OCI-LY1 (cell line): ENCODE data around the gene THTPA.
"Not testable (repeated sequence)": the region's sequence is repeated elsewhere in the genome, so short reads cannot be mapped to it uniquely, and the experiment has no call there.

Experiments
- H2AFZ ChIP-seq: fragments of 200-600 bp; sonication (generic), shearing (Covaris generic); 2 replicates; pipeline ENCODE4 v1.6.0; 2014; ENCODE audit warnings: antibody characterized with exemption, mild to moderate bottlenecking, low read length
- H3F3A ChIP-seq: fragments of 200-600 bp; sonication (generic), shearing (Covaris generic); 2 replicates; pipeline ENCODE4 v1.6.0; 2014; ENCODE audit warnings: mild to moderate bottlenecking, antibody characterized with exemption, low read length, moderate library complexity; ENCODE audit not compliant: insufficient read depth
- H3K27ac ChIP-seq: fragments of 200-600 bp; sonication (generic); 2 replicates; pipeline ENCODE4 v1.5.1; 2014; ENCODE audit warnings: low read length, mixed run types, mild to moderate bottlenecking, low read depth; ENCODE audit not compliant: poor library complexity, severe bottlenecking
- H3K27me3 ChIP-seq: fragments of 200-600 bp; sonication (generic); 2 replicates; pipeline ENCODE4 v1.6.0; 2014; ENCODE audit warnings: antibody characterized with exemption, mild to moderate bottlenecking, low read length, moderate library complexity; ENCODE audit not compliant: insufficient read depth
- H3K36me3 ChIP-seq: fragments of 200-600 bp; sonication (generic); 2 replicates; pipeline ENCODE4 v1.6.1; 2014; ENCODE audit warnings: mild to moderate bottlenecking, antibody characterized with exemption, low read length, moderate library complexity, mixed read lengths; ENCODE audit not compliant: insufficient read depth
- H3K4me1 ChIP-seq: fragments of 200-600 bp; sonication (generic); 2 replicates; pipeline ENCODE4 v1.5.1; 2014; ENCODE audit warnings: mild to moderate bottlenecking, low read length, moderate library complexity; ENCODE audit not compliant: insufficient read depth, severe bottlenecking
- H3K4me2 ChIP-seq: fragments of 200-600 bp; sonication (generic), shearing (Covaris generic); 2 replicates; pipeline ENCODE4 v1.6.1; 2014; ENCODE audit warnings: low read length
- H3K4me3 ChIP-seq: fragments of 200-600 bp; sonication (generic); 2 replicates; pipeline ENCODE4 v1.5.1; 2014; ENCODE audit warnings: low read length, low read depth, mild to moderate bottlenecking, mixed read lengths; ENCODE audit not compliant: poor library complexity, severe bottlenecking
- H3K79me2 ChIP-seq: fragments of 200-600 bp; shearing (Covaris generic); 2 replicates; pipeline ENCODE4 v1.6.1; 2016; ENCODE audit warnings: mixed run types, low read length, mixed read lengths; ENCODE audit not compliant: insufficient read depth
- H3K9ac ChIP-seq: fragments of 200-600 bp; sonication (generic), shearing (Covaris generic); 2 replicates; pipeline ENCODE4 v1.6.1; 2014; ENCODE audit warnings: mild to moderate bottlenecking, low read length, mixed read lengths
- H3K9me2 ChIP-seq: fragments of 200-600 bp; sonication (generic), shearing (Covaris generic); 2 replicates; pipeline ENCODE4 v1.6.1; 2014; ENCODE audit warnings: low read depth, mild to moderate bottlenecking, low read length, mixed read lengths
- H3K9me3 ChIP-seq: fragments of 200-600 bp; shearing (Covaris generic); 2 replicates; pipeline ENCODE4 v1.6.1; 2014; ENCODE audit warnings: low read length, mixed read lengths
- H4K20me1 ChIP-seq: fragments of 200-600 bp; sonication (generic), shearing (Covaris generic); 2 replicates; pipeline ENCODE4 v1.6.0; 2016; ENCODE audit warnings: mild to moderate bottlenecking, low read length; ENCODE audit not compliant: insufficient read depth
- EZH2 ChIP-seq: fragments of 200-600 bp; sonication (generic), shearing (Covaris generic); IDR thresholded peaks from 2 replicates; pipeline ENCODE4 v1.8.0; 2017; ENCODE audit warnings: borderline replicate concordance, mixed run types, mild to moderate bottlenecking, antibody characterized with exemption, low read length, moderate library complexity, mixed read lengths
- TF ChIP-seq, protein P1 (sequence below): fragments of 200-600 bp; sonication (generic), shearing (Covaris generic); IDR thresholded peaks from 2 replicates; pipeline ENCODE4 v1.5.1; 2017; ENCODE audit warnings: mild to moderate bottlenecking, antibody characterized with exemption, low read length, moderate library complexity, mixed read lengths

The THTPA gene

DNA sequence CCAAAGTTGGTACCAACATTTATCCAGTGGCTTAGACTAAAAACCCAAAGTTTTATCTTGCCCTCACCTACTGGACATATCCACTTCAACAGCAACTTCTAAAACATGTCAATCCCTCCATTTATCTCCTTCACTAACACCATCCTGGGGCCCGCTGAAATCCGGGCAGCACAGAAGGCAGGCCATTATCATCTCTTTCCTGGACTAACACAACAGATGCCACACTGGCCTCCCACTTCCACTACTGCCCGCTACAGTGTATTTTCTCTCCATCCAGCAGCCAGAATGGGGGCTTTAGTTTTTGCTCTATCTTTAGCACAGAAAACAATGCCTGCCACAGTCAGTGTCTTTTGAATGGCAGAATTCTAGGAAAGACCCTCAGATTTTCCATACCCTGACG, 20.1 kb upstream of the THTPA start:
- TF ChIP-seq, protein P1, sequence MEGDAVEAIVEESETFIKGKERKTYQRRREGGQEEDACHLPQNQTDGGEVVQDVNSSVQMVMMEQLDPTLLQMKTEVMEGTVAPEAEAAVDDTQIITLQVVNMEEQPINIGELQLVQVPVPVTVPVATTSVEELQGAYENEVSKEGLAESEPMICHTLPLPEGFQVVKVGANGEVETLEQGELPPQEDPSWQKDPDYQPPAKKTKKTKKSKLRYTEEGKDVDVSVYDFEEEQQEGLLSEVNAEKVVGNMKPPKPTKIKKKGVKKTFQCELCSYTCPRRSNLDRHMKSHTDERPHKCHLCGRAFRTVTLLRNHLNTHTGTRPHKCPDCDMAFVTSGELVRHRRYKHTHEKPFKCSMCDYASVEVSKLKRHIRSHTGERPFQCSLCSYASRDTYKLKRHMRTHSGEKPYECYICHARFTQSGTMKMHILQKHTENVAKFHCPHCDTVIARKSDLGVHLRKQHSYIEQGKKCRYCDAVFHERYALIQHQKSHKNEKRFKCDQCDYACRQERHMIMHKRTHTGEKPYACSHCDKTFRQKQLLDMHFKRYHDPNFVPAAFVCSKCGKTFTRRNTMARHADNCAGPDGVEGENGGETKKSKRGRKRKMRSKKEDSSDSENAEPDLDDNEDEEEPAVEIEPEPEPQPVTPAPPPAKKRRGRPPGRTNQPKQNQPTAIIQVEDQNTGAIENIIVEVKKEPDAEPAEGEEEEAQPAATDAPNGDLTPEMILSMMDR, result no peak
- no peak for TF ChIP-seq EZH2
- Histone ChIP-seq H4K20me1 (no peaks in the 10 kb centered on the region), H3K27me3 (no peaks in the 10 kb centered on the region), H3K27ac (no peak overlapping the region), H2AFZ (no peak overlapping the region), H3K4me1 (no peaks in the 10 kb centered on the region), H3K36me3 (no peaks in the 10 kb centered on the region), H3K9me3 (no peaks in the 10 kb centered on the region), H3F3A (no peaks in the 10 kb centered on the region), H3K9me2 (no peaks in the 10 kb centered on the region), H3K79me2 (no peaks in the 10 kb centered on the region), H3K4me2 (no peak overlapping the region), H3K4me3 (no peak overlapping the region), H3K9ac (no peak overlapping the region)

GRCh38 chr14:23536494-23536893, 19.6 kb upstream of the THTPA start:
- H3K4me1 ChIP-seq, result no peaks in the 10 kb centered on the region
- no peaks in the 10 kb centered on the region for H4K20me1 ChIP-seq
- no peaks in the 10 kb centered on the region for H3K79me2 ChIP-seq
- no peaks in the 10 kb centered on the region for H3K27me3 ChIP-seq
- H3K4me2 ChIP-seq, result no peak overlapping the region
- H3K36me3 ChIP-seq, result no peaks in the 10 kb centered on the region
- no peak for TF ChIP-seq EZH2
- TF ChIP-seq, protein P1, result no peak
- no peak overlapping the region for H2AFZ ChIP-seq
- no peak overlapping the region for H3K9ac ChIP-seq
- no peaks in the 10 kb centered on the region for H3F3A ChIP-seq
- H3K9me3 ChIP-seq, result no peaks in the 10 kb centered on the region
- no peaks in the 10 kb centered on the region for H3K9me2 ChIP-seq
- H3K27ac ChIP-seq, result no peak overlapping the region
- H3K4me3 ChIP-seq, result no peak overlapping the region

DNA sequence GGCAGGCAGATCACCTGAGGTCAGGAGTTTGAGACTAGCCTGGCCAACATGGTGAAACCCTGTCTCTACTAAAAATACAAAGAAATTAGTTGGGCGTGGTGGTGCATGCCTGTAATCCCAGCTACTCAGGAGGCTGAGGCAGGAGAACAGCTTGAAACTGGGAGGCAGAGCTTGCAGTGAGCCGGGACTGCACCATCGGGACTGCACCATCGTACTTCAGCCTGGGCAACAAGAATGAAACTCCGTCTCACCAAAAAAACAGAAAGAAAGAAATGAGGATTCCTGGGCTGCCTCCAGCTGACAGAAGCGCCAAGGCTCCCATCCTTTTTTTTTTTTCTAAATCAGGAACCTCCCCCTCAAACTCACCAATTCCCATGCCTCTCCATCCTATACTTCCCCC, 19.2 kb upstream of the THTPA start:
- not testable (repeated sequence) for H3K4me2 ChIP-seq, H4K20me1 ChIP-seq, H3K27ac ChIP-seq, H3K79me2 ChIP-seq, H2AFZ ChIP-seq, H3K27me3 ChIP-seq, H3K4me3 ChIP-seq, H3K9ac ChIP-seq, H3K36me3 ChIP-seq, H3K4me1 ChIP-seq, H3K9me3 ChIP-seq, H3K9me2 ChIP-seq, H3F3A ChIP-seq

DNA sequence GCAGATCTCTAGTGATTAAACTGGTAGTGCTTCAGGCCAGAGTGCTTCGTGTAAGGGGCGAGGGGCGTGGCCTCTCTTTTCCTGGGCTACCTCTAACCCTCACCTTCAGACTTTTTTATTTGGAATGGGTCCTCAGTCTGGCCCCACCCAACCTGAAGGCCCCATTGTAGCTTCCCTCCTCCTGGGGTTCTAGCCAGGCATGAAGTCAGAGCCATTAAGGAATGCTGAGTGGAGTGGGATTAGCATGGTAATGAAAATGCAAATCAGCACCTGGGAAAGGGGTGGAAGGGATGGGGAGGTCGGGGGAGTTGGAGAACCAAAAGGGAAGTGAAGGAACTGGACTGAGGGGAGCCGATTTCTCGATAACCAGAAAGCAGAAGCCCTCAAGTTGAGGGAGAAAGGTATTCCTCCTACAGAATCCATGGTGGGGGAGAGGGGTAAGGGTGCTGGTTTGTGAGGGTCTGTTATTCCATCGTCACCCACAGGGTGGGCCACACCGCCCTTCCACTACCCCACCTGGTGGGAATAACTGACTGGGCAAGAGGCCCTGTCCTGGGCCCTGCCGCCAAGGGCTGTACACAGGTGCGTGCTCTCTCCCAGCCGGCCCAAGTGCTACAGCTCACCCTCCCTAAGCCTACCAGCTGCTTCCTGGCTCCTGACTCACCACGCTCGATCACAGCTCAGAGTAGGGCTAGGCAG, 18.6 kb upstream of the THTPA start:
- H3K4me3 ChIP-seq, result no peak overlapping the region

More for the DNA sequence above, 18.6 kb upstream of the THTPA start:
- Histone ChIP-seq H3K9me3 (no peaks in the 10 kb centered on the region), H3K36me3 (no peaks in the 10 kb centered on the region), H3K79me2 (no peaks in the 10 kb centered on the region), H4K20me1 (no peaks in the 10 kb centered on the region), H2AFZ (no peak overlapping the region), H3K27me3 (no peaks in the 10 kb centered on the region), H3K4me2 (no peak overlapping the region), H3K9me2 (no peaks in the 10 kb centered on the region), H3K9ac (no peak overlapping the region), H3K27ac (no peak overlapping the region), H3K4me1 (no peaks in the 10 kb centered on the region), H3F3A (no peaks in the 10 kb centered on the region)
- TF ChIP-seq, protein P1, result no peak
- TF ChIP-seq EZH2, result no peak
